Mononuclear cell (primary cell): Measurements from ENCODE around the gene TRIP11. TPM values are rescaled to one million over a fixed set of nuclear protein-coding genes. Genes with fewer than 3 reads are reported as not detected.

Source experiments
- H3K27me3 ChIP-seq: 2 replicates; pipeline ENCODE4 v1.6.0; 2011; ENCODE audit warnings: low read length, control low read depth; ENCODE audit not compliant: insufficient read depth
- H3K4me1 ChIP-seq: 2 replicates; pipeline ENCODE4 v1.5.1; 2011; ENCODE audit warnings: mild to moderate bottlenecking, low read length, control low read depth; ENCODE audit not compliant: insufficient read depth
- H3K4me3 ChIP-seq: 2 replicates; pipeline ENCODE4 v1.5.1; 2011; ENCODE audit warnings: mild to moderate bottlenecking, low read length, moderate library complexity
- H3K9me3 ChIP-seq: 2 replicates; pipeline ENCODE4 v1.5.1; 2011; ENCODE audit warnings: low read depth, mild to moderate bottlenecking, control low read depth, low read length
- total RNA-seq: library from RNA; depleted of rRNA; stranded (reverse); fragments of >200 nt; gene quantifications from one replicate; pipeline ENCODE4 v1.2.3, GENCODE V29; 2012

TRIP11 gene
- total RNA-seq, 1 donor: 11.5 TPM

- no peaks in the 10 kb centered on the region for H3K4me1 ChIP-seq
- no peak overlapping the region for H3K4me3 ChIP-seq
- H3K27me3 ChIP-seq: no peaks in the 10 kb centered on the region
- H3K9me3 ChIP-seq: no peaks in the 10 kb centered on the region
These were observed 113.5 kb downstream of the TRIP11 start for GRCh38 chr14:91926131-91926890.

- H3K4me3 ChIP-seq: no peak overlapping the region
- H3K9me3 ChIP-seq: no peaks in the 10 kb centered on the region
- H3K4me1 ChIP-seq: no peaks in the 10 kb centered on the region
- no peaks in the 10 kb centered on the region for H3K27me3 ChIP-seq
These were observed 114.1 kb downstream of the TRIP11 start for GRCh38 chr14:91925727-91926121.

GRCh38 chr14:91925001-91925726, 114.7 kb downstream of the TRIP11 start:
- Histone ChIP-seq H3K4me1 (no peaks in the 10 kb centered on the region), H3K9me3 (no peaks in the 10 kb centered on the region), H3K27me3 (no peaks in the 10 kb centered on the region), H3K4me3 (no peak overlapping the region)

GRCh38 chr14:91920526-91920925, 119.3 kb downstream of the TRIP11 start:
- no peaks in the 10 kb centered on the region for H3K9me3 ChIP-seq
- no peaks in the 10 kb centered on the region for H3K27me3 ChIP-seq
- H3K4me1 ChIP-seq: no peaks in the 10 kb centered on the region
- H3K4me3 ChIP-seq: no peak overlapping the region

DNA sequence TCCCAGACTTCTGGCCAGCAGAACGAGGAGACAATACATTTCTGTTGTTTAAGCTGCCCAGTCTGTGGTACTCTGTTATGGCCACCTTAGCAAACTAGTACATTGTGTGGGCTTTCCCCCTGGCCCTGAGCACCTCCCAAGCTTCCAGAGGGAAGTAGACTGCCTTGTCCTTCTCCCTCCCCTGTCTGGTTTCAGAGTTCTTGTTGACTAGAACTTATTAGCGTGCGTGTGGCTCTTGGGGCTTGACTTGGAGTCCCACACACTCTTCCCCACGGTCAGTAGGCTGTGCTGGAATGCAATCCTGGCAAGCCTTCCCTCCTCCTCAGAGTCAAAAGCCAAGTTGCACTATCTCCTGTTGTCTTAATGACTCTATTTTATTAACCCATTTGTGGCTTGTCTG, 120.0 kb downstream of the TRIP11 start:
- Histone ChIP-seq H3K27me3 (no peaks in the 10 kb centered on the region), H3K9me3 (no peaks in the 10 kb centered on the region), H3K4me1 (no peaks in the 10 kb centered on the region), H3K4me3 (no peak overlapping the region)

DNA sequence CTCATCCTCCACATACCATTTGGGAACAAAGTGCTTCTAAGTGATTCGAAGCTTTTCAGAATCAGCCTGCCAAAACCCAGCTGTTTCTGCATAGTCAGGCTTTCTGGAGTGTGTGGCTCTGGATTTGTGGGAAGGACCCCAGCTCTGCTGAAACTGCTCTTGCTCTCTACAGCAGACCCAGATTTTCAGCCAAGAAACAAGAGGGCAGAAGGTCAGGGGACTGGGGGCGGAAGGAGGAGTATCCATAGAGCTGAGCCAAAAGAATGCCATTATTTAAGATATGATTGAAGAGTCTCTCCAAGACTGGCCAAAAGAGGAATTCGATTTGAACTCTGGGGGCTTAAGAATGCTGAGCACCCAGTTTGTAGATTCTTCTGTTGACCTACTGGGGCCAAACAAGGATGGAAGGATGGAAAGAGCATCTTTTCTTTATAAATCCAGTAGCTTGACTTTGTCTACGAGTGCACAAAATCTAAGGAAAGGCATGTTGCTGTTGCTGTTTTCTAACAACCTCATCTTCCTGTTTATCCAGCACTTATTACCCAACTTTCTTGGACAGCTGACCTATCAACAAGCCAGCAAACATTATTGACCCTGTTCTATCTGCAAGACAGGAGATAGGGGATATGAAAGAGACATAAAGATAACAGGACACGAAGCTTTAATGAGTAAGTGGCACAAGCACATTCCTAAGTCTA, 121.5 kb downstream of the TRIP11 start:
- no peak overlapping the region for H3K4me3 ChIP-seq
- H3K4me1 ChIP-seq: no peaks in the 10 kb centered on the region
- H3K9me3 ChIP-seq: no peaks in the 10 kb centered on the region
- H3K27me3 ChIP-seq: no peaks in the 10 kb centered on the region

Other genes starting within 250 kb of the TRIP11 start
- 133 TPM for gene TC2N, start 172.5 kb downstream of the TRIP11 start, total RNA-seq
- 0.63 TPM for gene FBLN5, start 92.4 kb downstream of the TRIP11 start, total RNA-seq
- 35.6 TPM for gene ATXN3, start 66.5 kb upstream of the TRIP11 start, total RNA-seq
- 106 TPM for gene NDUFB1, start 81.6 kb upstream of the TRIP11 start, total RNA-seq
- 13.9 TPM for gene CPSF2, start 81.9 kb upstream of the TRIP11 start, total RNA-seq